ENCODE results near the gene ECEL1. TPM values are rescaled to one million over a fixed set of nuclear protein-coding genes. Genes with fewer than 3 reads are reported as not detected.

ECEL1 gene
- total and polyA plus RNA-seq, 2 of the 4 experiments (the other 2 are of a cell fraction): not detected

DNA sequence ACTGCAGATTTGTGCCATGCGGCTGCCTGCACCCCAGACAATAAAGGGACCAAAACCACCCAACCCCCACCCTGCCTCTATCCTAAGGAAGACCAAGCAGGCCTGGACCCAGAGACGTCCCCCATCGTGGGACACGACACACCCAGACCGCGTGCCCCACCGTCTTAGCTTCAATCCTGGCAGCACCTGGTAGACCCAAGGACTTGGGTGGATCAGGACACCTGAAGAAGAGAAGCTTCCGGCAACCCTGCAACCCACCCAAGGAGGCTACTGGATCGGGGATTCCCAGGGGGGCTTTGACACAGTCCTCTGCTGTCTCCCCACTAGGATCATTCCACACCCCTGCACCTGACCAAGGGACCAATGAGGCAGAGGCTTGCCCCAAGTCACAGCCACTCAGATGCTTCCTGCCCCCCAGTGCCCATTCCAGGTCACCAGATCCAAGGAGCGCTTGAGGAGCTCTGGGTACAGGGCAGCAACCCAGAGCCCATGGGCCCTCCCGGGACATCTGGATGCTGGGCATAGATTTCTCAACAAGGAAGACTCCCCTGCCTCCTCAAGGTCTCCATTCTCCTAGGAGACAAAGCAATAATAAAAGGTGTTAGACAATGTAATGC, 28.1 kb downstream of the ECEL1 start:
- CTCF ChIA-PET: no interaction called here
- in situ Hi-C loops (cut with MboI; ENCODE audit: low sequenced_read_pairs): no loop called here

More for the DNA sequence above, 28.1 kb downstream of the ECEL1 start:
- no TSS peak for BruUV-seq (replicated peaks)
- Histone ChIP-seq H3K18ac (ENCODE audit: low read depth, low read length) (no peak overlapping the region), H3K9ac (ENCODE audit: low read depth, low read length) (no peak overlapping the region), H3K79me1 (ENCODE audit: low read depth in 1 of 2, low read length in 2 of 2) (no peaks in the 10 kb centered on the region), H2BK5ac (ENCODE audit: low read depth, low read length, poor library complexity, severe bottlenecking) (no peak overlapping the region), H3K14ac (replicated peaks; ENCODE audit: low read depth, low read length) (no peak overlapping the region), H3K23ac (ENCODE audit: low read depth, low read length) (no peak overlapping the region), H3K27ac (ENCODE audit: insufficient read depth, low read length) (no peak overlapping the region), H3K4me3 (ENCODE audit: insufficient read depth, low read depth, low read length) (no peak overlapping the region), H2BK15ac (ENCODE audit: low read depth, low read length) (no peak overlapping the region), H3K4me2 (ENCODE audit: low read depth, low read length) (no peak overlapping the region), H3K4ac (ENCODE audit: low read depth, low read length) (no peak overlapping the region), H4K5ac (ENCODE audit: low read depth, low read length) (no peak overlapping the region), H2BK120ac (ENCODE audit: low read depth, low read length) (no peak overlapping the region), H4K8ac (ENCODE audit: low read depth in 2 of 2, low read length in 2 of 2) (no peak overlapping the region), H3K9me3 (ENCODE audit: control insufficient read depth, insufficient read depth, low read length) (no peaks in the 10 kb centered on the region), H2AK9ac (replicated peaks; ENCODE audit: low read depth, low read length, poor library complexity) (no peak overlapping the region), H2AFZ (replicated peaks; ENCODE audit: low read length, poor library complexity) (no peak overlapping the region), H4K91ac (ENCODE audit: insufficient read depth, low read depth, low read length) (no peak overlapping the region), H3K36me3 (ENCODE audit: control insufficient read depth, insufficient read depth, low read length) (no peaks in the 10 kb centered on the region), H2AK5ac (ENCODE audit: low read depth, low read length) (no peak overlapping the region), H3K56ac (ENCODE audit: extremely low read depth, insufficient read depth, low read length) (no peak overlapping the region), H2BK20ac (ENCODE audit: low read depth, low read length) (no peak overlapping the region), H3K9me1 (ENCODE audit: insufficient read depth, low read length) (no peaks in the 10 kb centered on the region), H4K20me1 (ENCODE audit: insufficient read depth, low read length) (no peaks in the 10 kb centered on the region), H3K27me3 (ENCODE audit: control insufficient read depth, insufficient read depth, low read length) (peaks cover 26% of the 10 kb centered on the region; the same call in 1 of the 2 replicates), H3K4me1 (ENCODE audit: control insufficient read depth, insufficient read depth, low read length) (no peaks in the 10 kb centered on the region)
- POLR2A ChIA-PET (ENCODE audit: unreplicated experiment): no interaction called here
- WGBS, 2 experiments (ENCODE audit: extremely low coverage in 2 of 2, insufficient read length in 1 of 2): no CpG with 5 or more reads among the region's 11 CpGs
- intact Hi-C loops (cut with micrococcal nuclease) (no loop called here), dilution Hi-C loops (cut with HindIII; ENCODE audit: low sequenced_read_pairs, unreplicated experiment) (no loop called here)
- DNase-seq (no peak), ATAC-seq (ENCODE audit: low read depth) (no peak)
- TF ChIP-seq, protein P1, sequence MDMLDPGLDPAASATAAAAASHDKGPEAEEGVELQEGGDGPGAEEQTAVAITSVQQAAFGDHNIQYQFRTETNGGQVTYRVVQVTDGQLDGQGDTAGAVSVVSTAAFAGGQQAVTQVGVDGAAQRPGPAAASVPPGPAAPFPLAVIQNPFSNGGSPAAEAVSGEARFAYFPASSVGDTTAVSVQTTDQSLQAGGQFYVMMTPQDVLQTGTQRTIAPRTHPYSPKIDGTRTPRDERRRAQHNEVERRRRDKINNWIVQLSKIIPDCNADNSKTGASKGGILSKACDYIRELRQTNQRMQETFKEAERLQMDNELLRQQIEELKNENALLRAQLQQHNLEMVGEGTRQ (IDR thresholded peaks at IDR 0.05; ENCODE audit: low read depth, low read length): no peak
- TF ChIP-seq, protein P2, sequence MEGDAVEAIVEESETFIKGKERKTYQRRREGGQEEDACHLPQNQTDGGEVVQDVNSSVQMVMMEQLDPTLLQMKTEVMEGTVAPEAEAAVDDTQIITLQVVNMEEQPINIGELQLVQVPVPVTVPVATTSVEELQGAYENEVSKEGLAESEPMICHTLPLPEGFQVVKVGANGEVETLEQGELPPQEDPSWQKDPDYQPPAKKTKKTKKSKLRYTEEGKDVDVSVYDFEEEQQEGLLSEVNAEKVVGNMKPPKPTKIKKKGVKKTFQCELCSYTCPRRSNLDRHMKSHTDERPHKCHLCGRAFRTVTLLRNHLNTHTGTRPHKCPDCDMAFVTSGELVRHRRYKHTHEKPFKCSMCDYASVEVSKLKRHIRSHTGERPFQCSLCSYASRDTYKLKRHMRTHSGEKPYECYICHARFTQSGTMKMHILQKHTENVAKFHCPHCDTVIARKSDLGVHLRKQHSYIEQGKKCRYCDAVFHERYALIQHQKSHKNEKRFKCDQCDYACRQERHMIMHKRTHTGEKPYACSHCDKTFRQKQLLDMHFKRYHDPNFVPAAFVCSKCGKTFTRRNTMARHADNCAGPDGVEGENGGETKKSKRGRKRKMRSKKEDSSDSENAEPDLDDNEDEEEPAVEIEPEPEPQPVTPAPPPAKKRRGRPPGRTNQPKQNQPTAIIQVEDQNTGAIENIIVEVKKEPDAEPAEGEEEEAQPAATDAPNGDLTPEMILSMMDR (conservative IDR thresholded peaks at IDR 0.05; ENCODE audit: low read depth, low read length): no peak
- TF ChIP-seq MAFK (IDR thresholded peaks at IDR 0.05; ENCODE audit: low read depth, low read length) (no peak), MAZ (IDR thresholded peaks at IDR 0.05; ENCODE audit: borderline replicate concordance, low read depth, low read length) (no peak), RFX5 (IDR thresholded peaks at IDR 0.05; ENCODE audit: low read depth, low read length) (no peak), RAD21 (IDR thresholded peaks at IDR 0.05; ENCODE audit: low read length) (no peak), CEBPB (IDR thresholded peaks at IDR 0.05; ENCODE audit: low read depth, low read length) (no peak), FOS (IDR thresholded peaks at IDR 0.05; ENCODE audit: low read depth, low read length) (no peak), RCOR1 (IDR thresholded peaks at IDR 0.05; ENCODE audit: insufficient replicate concordance, low read length) (no peak), POLR2A (IDR thresholded peaks at IDR 0.05; ENCODE audit: low read depth, low read length) (no peak)
